NT2/D1 (cell line): ENCODE results near the gene OR1A1.

ENCODE experiments used
- YY1 ChIP-seq: IDR thresholded peaks from 2 replicates; pipeline ENCODE4 v1.6.1; 2011; ENCODE audit not compliant: insufficient read length, insufficient read depth
- ZNF274 ChIP-seq: IDR thresholded peaks from 2 replicates; pipeline ENCODE4 v1.6.1; 2011; ENCODE audit warnings: mild to moderate bottlenecking, low read depth, low read length

DNA sequence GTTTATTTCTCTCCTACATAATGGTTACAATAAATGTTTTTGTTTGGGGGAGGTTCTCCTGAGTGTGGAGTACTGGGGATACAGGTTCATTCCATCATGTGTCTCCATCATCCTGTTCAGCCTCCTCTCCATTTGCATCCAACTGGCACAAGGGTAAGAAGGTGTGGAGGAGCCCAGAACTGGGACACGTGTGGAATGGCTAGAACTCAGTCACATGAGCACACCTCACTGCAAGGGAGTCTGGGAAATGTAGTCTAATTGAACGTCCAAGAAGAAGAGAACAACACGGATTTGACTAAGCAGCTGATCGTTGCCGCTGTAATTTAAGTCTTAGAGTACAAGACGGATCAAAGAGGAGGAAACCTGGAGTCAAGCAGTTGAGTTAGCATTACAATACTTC lies 6.1 kb downstream of the OR1A1 start:
- TF ChIP-seq ZNF274 = no peak
- no peak for TF ChIP-seq YY1
